ENCODE measurements around the gene LPP. TPM values are rescaled to one million over a fixed set of nuclear protein-coding genes. Genes with fewer than 3 reads are reported as not detected.
A peak's percentile ranks its signal among the peaks of the same experiment; 100 is the strongest.

Gene LPP
- total RNA-seq, 1 donor from 2014 or later = 96.7 TPM

- H3K27me3 Mint-ChIP-seq = no peaks in the 10 kb centered on the region
- no peak overlapping the region for H3K27ac Mint-ChIP-seq
- H3K4me3 Mint-ChIP-seq = no peak overlapping the region
- no peak for DNase-seq (ENCODE audit: extremely low spot score, unreplicated experiment)
- peaks cover 11% of the 10 kb centered on the region for H3K4me1 Mint-ChIP-seq (ENCODE audit: unreplicated experiment)
- TF ChIP-seq CTCF (conservative IDR thresholded peaks at IDR 0.05) = no peak
- no peaks in the 10 kb centered on the region for H3K36me3 Mint-ChIP-seq
- H3K9me3 Mint-ChIP-seq = no peaks in the 10 kb centered on the region
Measured at GRCh38 chr3:188829130-188829529, 675.2 kb downstream of the LPP start.

DNA sequence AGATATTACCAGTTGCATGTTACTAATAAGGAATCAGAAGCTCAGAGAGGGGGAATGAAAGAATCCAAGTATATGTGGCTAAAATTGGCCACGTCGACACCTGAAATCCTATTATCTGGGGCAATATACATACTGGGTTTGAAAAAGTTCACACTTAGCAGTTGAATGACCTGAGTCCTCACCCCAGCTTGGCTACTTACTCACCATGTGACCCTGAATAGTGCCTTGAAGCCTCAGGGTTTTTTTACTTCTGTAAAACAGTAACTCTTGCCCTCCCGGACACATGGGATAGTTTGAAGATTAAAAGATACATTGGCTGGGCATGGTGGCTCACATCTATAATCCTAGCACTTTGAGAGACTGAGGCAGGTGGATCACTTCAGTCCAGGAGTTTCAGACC, 675.6 kb downstream of the LPP start:
- Mint-ChIP-seq H3K27me3 (no peaks in the 10 kb centered on the region), H3K27ac (no peak overlapping the region), H3K4me1 (ENCODE audit: unreplicated experiment) (peaks cover 15% of the 10 kb centered on the region), H3K4me3 (no peak overlapping the region), H3K9me3 (no peaks in the 10 kb centered on the region), H3K36me3 (no peaks in the 10 kb centered on the region)
- no peak for TF ChIP-seq CTCF (conservative IDR thresholded peaks at IDR 0.05)
- no peak for DNase-seq (ENCODE audit: extremely low spot score, unreplicated experiment)

- no peaks in the 10 kb centered on the region for H3K36me3 Mint-ChIP-seq
- peaks cover 20% of the 10 kb centered on the region for H3K4me1 Mint-ChIP-seq (ENCODE audit: unreplicated experiment)
- H3K27me3 Mint-ChIP-seq = no peaks in the 10 kb centered on the region
- H3K9me3 Mint-ChIP-seq = no peaks in the 10 kb centered on the region
- H3K27ac Mint-ChIP-seq = no peak overlapping the region
- no peak overlapping the region for H3K4me3 Mint-ChIP-seq
- TF ChIP-seq CTCF (conservative IDR thresholded peaks at IDR 0.05) = peak; percentile 40
- DNase-seq (ENCODE audit: extremely low spot score, unreplicated experiment) = no peak
Measured at GRCh38 chr3:188830893-188831292, 676.9 kb downstream of the LPP start.

- peaks cover 24% of the 10 kb centered on the region for H3K4me1 Mint-ChIP-seq (ENCODE audit: unreplicated experiment)
- no peaks in the 10 kb centered on the region for H3K36me3 Mint-ChIP-seq
- no peaks in the 10 kb centered on the region for H3K9me3 Mint-ChIP-seq
- H3K27ac Mint-ChIP-seq = no peak overlapping the region
- no peak for DNase-seq (ENCODE audit: extremely low spot score, unreplicated experiment)
- no peak overlapping the region for H3K4me3 Mint-ChIP-seq
- no peak for TF ChIP-seq CTCF (conservative IDR thresholded peaks at IDR 0.05)
- H3K27me3 Mint-ChIP-seq = no peaks in the 10 kb centered on the region
Measured at GRCh38 chr3:188832146-188832545, 678.2 kb downstream of the LPP start.

DNA sequence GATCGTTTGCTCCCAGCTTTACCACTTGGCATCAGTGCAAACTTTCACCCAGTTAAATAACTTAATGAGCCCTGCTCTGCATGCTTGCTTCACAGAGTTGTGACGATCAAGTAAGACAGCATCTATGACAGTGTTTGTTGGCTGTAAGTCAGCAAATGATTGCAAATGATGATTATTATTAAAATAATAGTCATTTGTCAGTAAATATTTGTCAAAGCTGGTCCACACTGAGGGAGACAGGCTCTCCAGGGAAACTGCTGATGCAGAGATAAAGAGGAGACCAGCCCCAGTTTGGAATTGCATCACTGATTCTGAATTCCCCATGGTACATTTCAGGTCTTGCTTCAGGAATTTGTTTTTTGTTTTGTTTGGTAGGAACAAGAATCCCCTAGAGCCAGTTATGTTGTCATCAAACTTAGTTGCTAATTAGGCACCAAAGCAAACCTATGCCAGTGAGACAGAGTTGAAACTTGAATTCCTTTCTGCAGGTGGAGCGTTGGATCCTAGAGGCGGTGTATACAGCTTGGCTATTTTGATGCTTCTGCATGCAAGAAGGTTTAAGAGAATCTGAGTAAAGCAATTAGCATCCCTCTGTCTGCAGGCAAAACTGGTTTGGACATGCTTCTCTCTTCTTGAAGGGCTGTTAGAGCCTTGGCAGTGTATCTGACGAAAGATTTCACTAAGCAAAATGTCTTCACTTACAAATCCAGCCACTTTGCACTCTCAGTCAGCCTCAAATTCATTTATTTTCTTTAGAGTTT, 679.2 kb downstream of the LPP start:
- Mint-ChIP-seq H3K4me3 (no peak overlapping the region), H3K9me3 (no peaks in the 10 kb centered on the region), H3K27ac (peak overlapping the region; percentile 59), H3K27me3 (no peaks in the 10 kb centered on the region), H3K36me3 (no peaks in the 10 kb centered on the region), H3K4me1 (ENCODE audit: unreplicated experiment) (peaks cover 24% of the 10 kb centered on the region)
- no peak for DNase-seq (ENCODE audit: extremely low spot score, unreplicated experiment)
- no peak for TF ChIP-seq CTCF (conservative IDR thresholded peaks at IDR 0.05)

All from type B pancreatic cell (in vitro differentiated cells).